ENCODE measurements around the gene NRG3.
"Not testable (repeated sequence)": the region's sequence is repeated elsewhere in the genome, so short reads cannot be mapped to it uniquely, and the experiment has no call there.

The NRG3 gene

GRCh38 chr10:83006479-83006878, 1131.5 kb downstream of the NRG3 start:
- H3K27ac ChIP-seq (ENCODE audit: low read depth, low read length); H3K9ac ChIP-seq (ENCODE audit: low read depth in 1 of 2, low read length in 2 of 2); H3K27me3 ChIP-seq (ENCODE audit: control insufficient read depth in 1 of 2, insufficient read depth in 2 of 2, low read length in 2 of 2); H3K4me3 ChIP-seq (ENCODE audit: low read depth in 1 of 2, low read length in 2 of 2); H3K36me3 ChIP-seq (ENCODE audit: control insufficient read depth in 1 of 2, insufficient read depth in 2 of 2, low read length in 2 of 2); H3K9me3 ChIP-seq (ENCODE audit: control insufficient read depth in 1 of 2, low read length in 2 of 2); H3K4me1 ChIP-seq (ENCODE audit: control insufficient read depth in 1 of 2, insufficient read depth in 2 of 2, low read length in 2 of 2): not testable (repeated sequence)

- Histone ChIP-seq H3K9ac (ENCODE audit: low read depth in 1 of 2, low read length in 2 of 2) (no peak overlapping the region), H3K4me3 (ENCODE audit: low read depth in 1 of 2, low read length in 2 of 2) (no peak overlapping the region), H3K4me1 (ENCODE audit: control insufficient read depth in 1 of 2, insufficient read depth in 2 of 2, low read length in 2 of 2) (no peaks in the 10 kb centered on the region), H3K27ac (ENCODE audit: low read depth, low read length) (no peak overlapping the region), H3K36me3 (ENCODE audit: control insufficient read depth in 1 of 2, insufficient read depth in 2 of 2, low read length in 2 of 2) (no peaks in the 10 kb centered on the region), H3K27me3 (ENCODE audit: control insufficient read depth in 1 of 2, insufficient read depth in 2 of 2, low read length in 2 of 2) (no peaks in the 10 kb centered on the region), H3K9me3 (ENCODE audit: control insufficient read depth in 1 of 2, low read length in 2 of 2) (no peaks in the 10 kb centered on the region)
Observed at GRCh38 chr10:83007510-83007909, 1132.5 kb downstream of the NRG3 start.

- no peak overlapping the region for H3K9ac ChIP-seq (ENCODE audit: low read depth in 1 of 2, low read length in 2 of 2)
Observed at GRCh38 chr10:83012866-83013265, 1137.9 kb downstream of the NRG3 start.

GRCh38 chr10:83017076-83017867, 1142.3 kb downstream of the NRG3 start:
- Histone ChIP-seq H3K4me1 (ENCODE audit: control insufficient read depth in 1 of 2, insufficient read depth in 2 of 2, low read length in 2 of 2) (no peaks in the 10 kb centered on the region), H3K27ac (ENCODE audit: low read depth, low read length) (no peak overlapping the region)

More at GRCh38 chr10:83012866-83013265, 1137.9 kb downstream of the NRG3 start:
- H3K9me3 ChIP-seq (ENCODE audit: control insufficient read depth in 1 of 2, low read length in 2 of 2): no peaks in the 10 kb centered on the region
- H3K27ac ChIP-seq (ENCODE audit: low read depth, low read length): no peak overlapping the region
- no peaks in the 10 kb centered on the region for H3K4me1 ChIP-seq (ENCODE audit: control insufficient read depth in 1 of 2, insufficient read depth in 2 of 2, low read length in 2 of 2)
- no peak overlapping the region for H3K4me3 ChIP-seq (ENCODE audit: low read depth in 1 of 2, low read length in 2 of 2)
- H3K36me3 ChIP-seq (ENCODE audit: control insufficient read depth in 1 of 2, insufficient read depth in 2 of 2, low read length in 2 of 2): no peaks in the 10 kb centered on the region
- no peaks in the 10 kb centered on the region for H3K27me3 ChIP-seq (ENCODE audit: control insufficient read depth in 1 of 2, insufficient read depth in 2 of 2, low read length in 2 of 2)

GRCh38 chr10:83023662-83024061, 1148.7 kb downstream of the NRG3 start:
- H3K27me3 ChIP-seq (ENCODE audit: control insufficient read depth in 1 of 2, insufficient read depth in 2 of 2, low read length in 2 of 2): no peaks in the 10 kb centered on the region
- H3K36me3 ChIP-seq (ENCODE audit: control insufficient read depth in 1 of 2, insufficient read depth in 2 of 2, low read length in 2 of 2): no peaks in the 10 kb centered on the region
- no peak overlapping the region for H3K4me3 ChIP-seq (ENCODE audit: low read depth in 1 of 2, low read length in 2 of 2)
- H3K27ac ChIP-seq (ENCODE audit: low read depth, low read length): no peak overlapping the region
- H3K9me3 ChIP-seq (ENCODE audit: control insufficient read depth in 1 of 2, low read length in 2 of 2): peaks cover 0 to 2% of the 10 kb centered on the region in 2 donors
- H3K9ac ChIP-seq (ENCODE audit: low read depth in 1 of 2, low read length in 2 of 2): no peak overlapping the region
- H3K4me1 ChIP-seq (ENCODE audit: control insufficient read depth in 1 of 2, insufficient read depth in 2 of 2, low read length in 2 of 2): no peaks in the 10 kb centered on the region

More at GRCh38 chr10:83017076-83017867, 1142.3 kb downstream of the NRG3 start:
- Histone ChIP-seq H3K4me3 (ENCODE audit: low read depth in 1 of 2, low read length in 2 of 2) (no peak overlapping the region), H3K9me3 (ENCODE audit: control insufficient read depth in 1 of 2, low read length in 2 of 2) (peaks cover 0 to 2% of the 10 kb centered on the region in 2 donors), H3K36me3 (ENCODE audit: control insufficient read depth in 1 of 2, insufficient read depth in 2 of 2, low read length in 2 of 2) (no peaks in the 10 kb centered on the region), H3K9ac (ENCODE audit: low read depth in 1 of 2, low read length in 2 of 2) (no peak overlapping the region), H3K27me3 (ENCODE audit: control insufficient read depth in 1 of 2, insufficient read depth in 2 of 2, low read length in 2 of 2) (no peaks in the 10 kb centered on the region)

All from duodenal mucosa (tissue), 2 donors.